Measurements from ENCODE around the gene SBK3.

The SBK3 gene

DNA sequence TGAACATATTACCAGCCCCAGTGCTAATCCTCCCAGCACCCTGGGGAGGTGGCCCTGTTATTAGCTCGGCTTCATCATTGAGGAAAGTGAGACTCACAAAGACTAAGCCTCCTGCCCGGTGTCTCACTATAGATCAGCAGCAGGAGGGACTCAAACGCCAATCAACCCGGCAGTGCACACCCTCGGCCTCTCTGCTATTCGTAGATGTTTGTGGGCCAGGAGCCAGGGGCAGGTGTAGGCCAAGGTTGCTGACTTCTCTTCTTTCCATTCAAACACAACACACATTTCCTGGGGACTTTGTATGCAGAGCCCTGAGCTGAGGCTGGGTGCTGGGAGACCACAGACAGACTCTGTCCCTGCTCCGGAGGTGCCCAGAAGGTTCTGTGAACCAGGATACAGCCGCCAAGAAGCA, 9.4 kb upstream of the SBK3 start:
- DNase-seq (ENCODE audit: low read depth): no peak
- H3K4me3 ChIP-seq (ENCODE audit: control insufficient read depth, low read depth, low read length): no peak overlapping the region
- TF ChIP-seq, protein P1, sequence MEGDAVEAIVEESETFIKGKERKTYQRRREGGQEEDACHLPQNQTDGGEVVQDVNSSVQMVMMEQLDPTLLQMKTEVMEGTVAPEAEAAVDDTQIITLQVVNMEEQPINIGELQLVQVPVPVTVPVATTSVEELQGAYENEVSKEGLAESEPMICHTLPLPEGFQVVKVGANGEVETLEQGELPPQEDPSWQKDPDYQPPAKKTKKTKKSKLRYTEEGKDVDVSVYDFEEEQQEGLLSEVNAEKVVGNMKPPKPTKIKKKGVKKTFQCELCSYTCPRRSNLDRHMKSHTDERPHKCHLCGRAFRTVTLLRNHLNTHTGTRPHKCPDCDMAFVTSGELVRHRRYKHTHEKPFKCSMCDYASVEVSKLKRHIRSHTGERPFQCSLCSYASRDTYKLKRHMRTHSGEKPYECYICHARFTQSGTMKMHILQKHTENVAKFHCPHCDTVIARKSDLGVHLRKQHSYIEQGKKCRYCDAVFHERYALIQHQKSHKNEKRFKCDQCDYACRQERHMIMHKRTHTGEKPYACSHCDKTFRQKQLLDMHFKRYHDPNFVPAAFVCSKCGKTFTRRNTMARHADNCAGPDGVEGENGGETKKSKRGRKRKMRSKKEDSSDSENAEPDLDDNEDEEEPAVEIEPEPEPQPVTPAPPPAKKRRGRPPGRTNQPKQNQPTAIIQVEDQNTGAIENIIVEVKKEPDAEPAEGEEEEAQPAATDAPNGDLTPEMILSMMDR (IDR thresholded peaks at IDR 0.05; ENCODE audit: control insufficient read depth, insufficient read depth, low read depth, low read length, missing control alignments): no peak

DNA sequence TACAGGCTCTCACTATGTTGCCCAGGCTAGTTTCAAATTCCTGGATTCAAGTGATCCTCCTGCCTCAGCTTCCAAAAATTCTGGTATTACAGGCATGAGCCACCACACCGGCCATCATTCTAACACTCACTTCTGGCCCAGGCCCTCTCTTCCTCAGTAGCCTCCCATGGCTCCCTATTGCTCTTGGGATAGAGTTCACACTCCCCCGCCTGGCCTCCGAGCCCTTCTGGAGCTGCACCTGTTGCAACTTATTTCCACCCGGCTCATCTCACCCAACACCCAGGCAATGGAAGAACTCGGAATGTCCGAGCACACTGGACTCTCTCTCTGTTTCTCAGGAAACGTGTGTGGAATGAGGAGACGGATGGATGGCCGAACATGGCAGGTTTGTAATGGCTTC, 9.0 kb upstream of the SBK3 start:
- TF ChIP-seq, protein P1 (IDR thresholded peaks at IDR 0.05; ENCODE audit: control insufficient read depth, insufficient read depth, low read depth, low read length, missing control alignments): no peak
- no peak for DNase-seq (ENCODE audit: low read depth)
- H3K4me3 ChIP-seq (ENCODE audit: control insufficient read depth, low read depth, low read length): no peak overlapping the region

DNA sequence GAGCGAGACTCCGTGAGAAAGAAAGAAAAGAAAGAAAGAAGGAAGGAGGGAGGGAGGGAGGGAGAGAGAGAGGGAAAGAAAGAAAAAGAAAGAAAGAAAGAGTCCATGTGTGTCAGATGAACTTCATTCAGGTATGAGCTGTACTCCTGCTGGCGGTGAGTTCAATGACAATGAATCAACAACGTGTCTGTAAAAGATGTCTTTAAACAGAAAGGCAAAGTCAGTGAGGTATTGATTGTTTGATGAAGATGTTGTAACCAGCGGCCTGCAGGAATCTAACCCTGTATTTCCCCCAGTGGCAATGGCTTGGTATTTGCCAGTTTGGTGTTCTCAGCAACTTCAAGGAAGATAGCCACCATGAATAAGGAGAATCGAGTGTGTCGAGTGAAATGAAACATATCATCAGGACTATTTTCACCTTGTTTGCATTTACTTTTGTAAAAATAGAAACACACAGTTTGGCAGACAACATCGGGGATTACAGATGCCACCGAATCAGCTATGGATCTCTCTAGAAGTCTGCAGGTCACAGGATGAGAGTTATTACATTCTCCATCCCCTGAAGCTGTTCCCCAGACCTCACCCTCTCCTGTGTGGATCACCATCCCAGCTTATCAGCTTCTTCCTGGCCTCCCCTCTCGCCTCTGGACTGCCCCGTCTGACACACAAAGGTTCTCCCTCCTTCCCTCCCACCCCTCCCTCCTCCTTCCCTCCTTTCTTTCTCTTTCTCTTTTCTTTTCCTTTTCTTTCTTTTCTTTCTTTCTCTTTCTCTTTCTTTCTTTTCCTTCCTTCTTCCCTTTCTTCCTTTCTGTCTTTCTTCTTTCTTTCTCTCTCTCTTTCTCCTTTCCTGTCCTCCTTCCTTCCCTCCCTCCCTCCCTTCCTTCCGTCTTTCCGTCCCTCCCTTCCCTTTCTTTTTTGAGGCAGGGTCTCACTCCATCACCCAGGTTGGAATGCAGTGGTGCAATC, 8.2 kb upstream of the SBK3 start:
- TF ChIP-seq, protein P1 (IDR thresholded peaks at IDR 0.05; ENCODE audit: control insufficient read depth, insufficient read depth, low read depth, low read length, missing control alignments): no peak
- DNase-seq (ENCODE audit: low read depth): no peak
- H3K4me3 ChIP-seq (ENCODE audit: control insufficient read depth, low read depth, low read length): no peak overlapping the region

DNA sequence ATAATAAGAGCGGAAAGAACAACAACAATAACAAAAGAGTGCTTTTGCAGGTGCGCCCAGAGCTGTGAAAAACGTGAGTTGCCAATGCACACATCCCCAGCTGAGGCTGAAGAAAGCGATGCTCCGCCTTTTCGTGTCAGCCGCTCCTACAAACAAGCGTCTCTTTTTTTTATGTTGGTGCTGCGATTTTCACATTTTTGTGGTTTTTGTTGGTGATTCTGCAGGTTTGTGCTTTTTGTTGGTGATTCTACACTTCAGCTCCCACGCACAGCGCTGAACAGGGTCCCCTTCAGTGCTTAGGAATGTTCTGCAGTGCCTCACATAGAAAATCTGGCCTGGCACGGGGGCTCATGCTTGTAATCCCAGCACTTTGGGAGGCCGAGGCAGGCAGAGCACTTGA, 7.3 kb upstream of the SBK3 start:
- TF ChIP-seq, protein P1 (IDR thresholded peaks at IDR 0.05; ENCODE audit: control insufficient read depth, insufficient read depth, low read depth, low read length, missing control alignments): no peak
- H3K4me3 ChIP-seq (ENCODE audit: control insufficient read depth, low read depth, low read length): no peak overlapping the region
- DNase-seq (ENCODE audit: low read depth): peak; percentile 82

DNA sequence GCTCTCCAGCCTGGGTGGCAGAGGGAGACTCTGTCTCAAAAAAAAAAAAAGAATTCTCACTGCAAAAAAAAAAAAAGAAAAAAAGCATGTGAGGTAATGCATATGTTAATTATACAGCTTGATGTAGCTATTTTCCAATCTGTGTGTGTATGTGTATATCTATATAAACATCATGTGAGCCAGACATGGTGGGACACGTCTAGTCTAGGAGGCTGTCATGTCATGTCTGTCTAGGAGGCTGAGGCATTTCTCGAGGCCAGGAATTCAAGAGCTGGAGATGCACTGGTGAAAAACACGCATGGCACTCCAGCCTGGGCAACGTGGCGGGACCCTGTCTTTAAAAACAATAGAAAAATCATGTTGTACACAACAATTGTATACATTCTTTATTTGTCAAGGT, 6.9 kb upstream of the SBK3 start:
- TF ChIP-seq, protein P1 (IDR thresholded peaks at IDR 0.05; ENCODE audit: control insufficient read depth, insufficient read depth, low read depth, low read length, missing control alignments): no peak
- no peak for DNase-seq (ENCODE audit: low read depth)
- no peak overlapping the region for H3K4me3 ChIP-seq (ENCODE audit: control insufficient read depth, low read depth, low read length)

DNA sequence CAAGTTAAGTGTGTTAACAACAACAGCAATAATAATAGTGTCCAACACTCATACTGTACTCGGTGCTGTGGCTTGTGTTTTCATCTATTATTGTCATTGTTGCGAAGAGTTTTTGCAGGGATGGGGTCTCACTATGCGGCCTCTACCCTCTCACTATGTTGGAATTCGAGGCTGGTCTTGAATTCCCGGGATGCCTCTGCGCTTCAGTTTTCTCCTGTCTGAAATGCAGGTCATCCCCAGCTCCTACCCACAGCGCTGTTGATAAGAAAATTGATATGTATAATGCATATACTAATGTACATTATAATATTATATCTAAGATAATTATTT, 4.9 kb upstream of the SBK3 start:
- no peak overlapping the region for H3K4me3 ChIP-seq (ENCODE audit: control insufficient read depth, low read depth, low read length)
- DNase-seq (ENCODE audit: low read depth): no peak
- TF ChIP-seq, protein P1 (IDR thresholded peaks at IDR 0.05; ENCODE audit: control insufficient read depth, insufficient read depth, low read depth, low read length, missing control alignments): no peak
